ENCODE results near the gene LPP.

The LPP gene

DNA sequence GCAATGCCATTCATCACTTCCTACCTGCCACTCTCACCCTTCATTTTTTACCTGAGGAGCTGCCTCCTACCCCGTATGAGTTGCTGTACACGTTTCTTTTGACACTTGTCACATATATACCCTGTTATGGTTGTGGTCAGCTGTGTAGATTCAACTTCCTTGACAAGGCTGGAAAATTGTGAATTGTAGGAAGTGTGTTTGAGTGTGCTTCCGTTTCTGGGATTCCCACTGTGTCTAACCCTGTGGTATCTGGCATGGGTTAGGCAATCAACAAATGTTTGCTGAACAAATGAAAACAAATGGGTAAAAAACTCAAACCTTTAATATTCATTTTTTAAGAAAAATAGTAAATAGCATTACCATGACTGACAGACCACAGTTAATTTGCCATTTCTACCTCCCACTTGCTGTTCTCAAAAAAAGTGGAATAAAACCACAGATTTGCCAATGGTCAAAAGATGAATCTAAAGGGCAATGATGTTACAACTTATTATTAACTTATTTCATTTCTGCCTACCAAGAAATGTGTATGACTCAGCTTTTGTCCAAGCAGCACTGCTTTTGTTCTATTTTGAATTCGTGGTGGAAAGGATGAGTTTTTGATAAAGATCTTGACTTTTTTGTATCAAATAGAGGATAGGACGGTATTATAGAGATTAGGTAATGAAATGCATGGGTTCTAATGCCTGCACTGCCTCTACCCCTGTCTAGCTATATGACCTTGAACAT is 404.6 kb downstream of the LPP start:
- no peaks in the 10 kb centered on the region for H3K4me1 ChIP-seq (ENCODE audit: control insufficient read depth, insufficient read depth, low read length)

DNA sequence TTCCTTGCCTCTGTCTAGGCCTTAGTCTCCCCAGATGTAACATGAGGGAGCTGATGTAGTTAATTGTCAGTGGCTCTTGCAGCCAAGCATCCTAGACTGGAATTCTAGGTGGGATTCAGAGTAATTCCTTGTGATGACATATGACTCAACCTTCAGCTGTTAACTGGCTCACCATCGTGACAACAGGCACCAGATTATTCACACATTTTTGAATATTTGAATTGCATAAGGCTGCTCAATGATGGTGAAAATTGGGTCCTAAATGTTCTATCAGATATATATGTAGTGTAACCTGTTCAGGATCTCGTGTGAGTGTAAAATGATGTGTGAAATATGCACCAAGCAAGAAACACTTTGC is 405.1 kb downstream of the LPP start:
- Histone ChIP-seq H3K4me3 (ENCODE audit: low read depth, low read length) (no peak overlapping the region), H3K4me1 (ENCODE audit: control insufficient read depth, insufficient read depth, low read length) (no peaks in the 10 kb centered on the region), H3K27me3 (ENCODE audit: control insufficient read depth, insufficient read depth, low read length) (no peaks in the 10 kb centered on the region), H3K36me3 (ENCODE audit: control insufficient read depth, insufficient read depth, low read length) (no peaks in the 10 kb centered on the region), H3K9me3 (ENCODE audit: control insufficient read depth, insufficient read depth, low read length) (no peaks in the 10 kb centered on the region), H3K9ac (ENCODE audit: low read depth, low read length) (no peak overlapping the region)

More for the DNA sequence above, 404.6 kb downstream of the LPP start:
- Histone ChIP-seq H3K9ac (ENCODE audit: low read depth, low read length) (no peak overlapping the region), H3K36me3 (ENCODE audit: control insufficient read depth, insufficient read depth, low read length) (no peaks in the 10 kb centered on the region), H3K4me3 (ENCODE audit: low read depth, low read length) (no peak overlapping the region), H3K27me3 (ENCODE audit: control insufficient read depth, insufficient read depth, low read length) (no peaks in the 10 kb centered on the region), H3K9me3 (ENCODE audit: control insufficient read depth, insufficient read depth, low read length) (no peaks in the 10 kb centered on the region)

DNA sequence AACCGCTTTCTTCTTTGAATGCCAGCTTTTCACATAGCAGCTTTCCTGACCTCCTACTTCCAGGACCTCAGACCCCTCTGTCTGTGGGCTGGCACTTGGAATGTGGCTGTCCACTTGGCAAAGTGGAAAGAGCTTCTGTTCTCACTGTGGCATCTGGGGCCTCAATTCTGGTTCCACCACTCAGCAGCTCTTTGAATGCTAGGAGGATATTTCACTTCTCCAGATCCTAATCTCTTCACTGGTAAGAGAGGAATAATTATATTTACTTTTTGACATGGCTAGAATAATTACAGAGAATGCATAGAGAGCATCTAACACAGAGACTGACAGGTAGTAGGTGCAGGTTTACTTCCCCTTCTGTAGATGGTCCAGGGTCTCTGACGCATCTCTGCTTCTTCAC is 405.9 kb downstream of the LPP start:
- no peaks in the 10 kb centered on the region for H3K36me3 ChIP-seq (ENCODE audit: control insufficient read depth, insufficient read depth, low read length)
- no peak overlapping the region for H3K4me3 ChIP-seq (ENCODE audit: low read depth, low read length)
- no peaks in the 10 kb centered on the region for H3K27me3 ChIP-seq (ENCODE audit: control insufficient read depth, insufficient read depth, low read length)
- H3K9me3 ChIP-seq (ENCODE audit: control insufficient read depth, insufficient read depth, low read length) = no peaks in the 10 kb centered on the region
- H3K9ac ChIP-seq (ENCODE audit: low read depth, low read length) = no peak overlapping the region
- H3K4me1 ChIP-seq (ENCODE audit: control insufficient read depth, insufficient read depth, low read length) = no peaks in the 10 kb centered on the region

DNA sequence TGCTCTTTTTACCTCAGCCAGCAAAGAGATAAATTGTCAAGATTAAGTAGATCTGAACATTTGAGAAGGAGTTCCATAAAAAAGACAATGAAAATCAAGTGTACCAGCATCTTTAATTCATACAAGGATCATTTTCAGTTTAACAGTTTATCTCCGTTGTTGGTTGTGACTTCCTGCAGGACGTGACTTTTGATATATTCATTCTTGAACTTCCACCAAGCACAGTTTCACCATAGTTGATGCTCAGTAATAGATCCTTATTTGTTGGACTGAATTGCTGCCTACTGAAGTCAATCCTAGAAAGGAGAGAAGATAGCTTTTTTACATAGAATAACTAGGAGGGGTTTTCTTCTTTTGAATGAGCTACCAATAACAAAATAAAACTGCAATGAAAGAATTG is 408.2 kb downstream of the LPP start:
- Histone ChIP-seq H3K9me3 (ENCODE audit: control insufficient read depth, insufficient read depth, low read length) (no peaks in the 10 kb centered on the region), H3K4me1 (ENCODE audit: control insufficient read depth, insufficient read depth, low read length) (no peaks in the 10 kb centered on the region), H3K9ac (ENCODE audit: low read depth, low read length) (no peak overlapping the region), H3K36me3 (ENCODE audit: control insufficient read depth, insufficient read depth, low read length) (no peaks in the 10 kb centered on the region), H3K4me3 (ENCODE audit: low read depth, low read length) (no peak overlapping the region), H3K27me3 (ENCODE audit: control insufficient read depth, insufficient read depth, low read length) (no peaks in the 10 kb centered on the region)

DNA sequence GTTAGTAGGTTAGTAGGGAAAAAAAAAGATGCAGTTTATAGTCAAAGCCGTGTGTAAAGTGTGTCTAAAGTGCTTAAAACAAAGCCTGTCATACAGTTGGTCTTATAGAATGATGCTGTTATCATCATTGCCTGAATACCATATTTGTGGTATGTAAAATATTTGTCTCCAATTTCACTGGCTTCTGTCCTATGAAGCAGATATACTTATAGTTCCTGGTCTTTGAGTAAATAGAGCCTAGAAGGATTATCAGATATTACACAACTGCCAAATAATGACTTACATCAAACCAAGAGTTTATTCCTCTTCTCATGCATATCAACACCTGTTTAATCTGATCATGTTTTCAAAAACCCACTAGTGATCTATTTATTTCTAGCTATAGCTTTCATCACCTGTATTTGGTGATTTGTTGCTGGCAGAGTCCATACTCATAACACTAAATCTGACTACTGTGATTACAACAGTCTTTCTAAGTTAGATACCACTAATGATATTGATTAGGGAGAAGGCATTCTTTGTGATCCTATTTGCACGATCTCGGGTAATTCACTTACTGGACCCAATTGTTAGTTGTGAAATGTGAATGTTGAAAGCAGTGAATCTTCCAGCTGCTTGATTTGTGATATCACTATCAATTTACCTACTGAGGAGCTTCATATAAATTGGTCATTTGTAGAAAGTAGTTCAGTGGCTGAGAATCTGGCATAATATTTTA is 413.7 kb downstream of the LPP start:
- H3K27me3 ChIP-seq (ENCODE audit: control insufficient read depth, insufficient read depth, low read length) = no peaks in the 10 kb centered on the region
- no peak overlapping the region for H3K4me3 ChIP-seq (ENCODE audit: low read depth, low read length)
- no peaks in the 10 kb centered on the region for H3K36me3 ChIP-seq (ENCODE audit: control insufficient read depth, insufficient read depth, low read length)
- no peaks in the 10 kb centered on the region for H3K4me1 ChIP-seq (ENCODE audit: control insufficient read depth, insufficient read depth, low read length)
- H3K9me3 ChIP-seq (ENCODE audit: control insufficient read depth, insufficient read depth, low read length) = no peaks in the 10 kb centered on the region
- H3K9ac ChIP-seq (ENCODE audit: low read depth, low read length) = no peak overlapping the region

DNA sequence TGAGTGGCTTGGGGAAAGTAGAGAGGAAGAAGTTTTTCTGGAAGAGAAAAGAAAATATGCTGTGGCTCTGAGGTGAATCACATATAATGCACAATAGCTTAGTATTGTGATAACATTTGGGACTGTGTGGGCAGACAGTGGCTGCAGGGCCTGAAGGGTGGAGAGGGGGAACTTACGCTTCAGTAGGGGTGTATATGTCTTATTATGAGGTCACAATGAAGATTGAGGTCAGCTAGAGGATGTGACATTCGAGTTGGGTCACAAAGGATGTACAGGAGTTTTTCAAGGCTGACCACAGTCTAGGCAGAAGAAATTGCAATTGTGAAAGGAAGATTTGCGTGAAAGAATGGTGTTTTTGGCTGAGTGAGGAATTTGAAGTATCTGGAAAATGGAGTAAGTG is 414.8 kb downstream of the LPP start:
- Histone ChIP-seq H3K9me3 (ENCODE audit: control insufficient read depth, insufficient read depth, low read length) (no peaks in the 10 kb centered on the region), H3K36me3 (ENCODE audit: control insufficient read depth, insufficient read depth, low read length) (no peaks in the 10 kb centered on the region), H3K27me3 (ENCODE audit: control insufficient read depth, insufficient read depth, low read length) (no peaks in the 10 kb centered on the region), H3K9ac (ENCODE audit: low read depth, low read length) (no peak overlapping the region), H3K4me1 (ENCODE audit: control insufficient read depth, insufficient read depth, low read length) (no peaks in the 10 kb centered on the region), H3K4me3 (ENCODE audit: low read depth, low read length) (no peak overlapping the region)

DNA sequence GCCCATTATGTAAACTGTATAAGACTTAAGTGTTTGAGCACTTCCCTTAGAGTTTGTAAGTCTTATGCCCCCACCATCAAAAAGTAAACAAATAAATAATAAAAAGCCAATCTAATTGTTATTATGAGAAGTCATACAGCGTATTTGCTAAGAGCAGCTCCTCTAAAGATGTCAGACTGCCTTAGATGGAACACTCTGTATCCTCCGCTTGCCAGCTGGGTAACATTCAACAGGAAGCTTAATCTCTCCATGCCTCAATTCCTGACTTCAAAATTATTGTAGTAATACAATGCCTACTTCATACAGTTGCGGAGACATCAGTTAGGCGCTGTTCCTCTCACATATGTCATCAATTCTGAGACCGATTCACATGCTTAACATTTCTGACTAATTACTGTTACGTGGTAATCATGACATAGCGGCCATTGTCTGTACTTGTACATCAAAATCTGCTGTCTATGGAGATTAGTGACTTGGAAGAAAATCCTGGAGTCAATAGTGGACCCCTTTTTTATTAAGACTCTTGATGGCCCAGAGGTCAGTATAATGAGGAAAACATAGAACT is 417.7 kb downstream of the LPP start:
- H3K4me3 ChIP-seq (ENCODE audit: low read depth, low read length) = no peak overlapping the region
- no peaks in the 10 kb centered on the region for H3K4me1 ChIP-seq (ENCODE audit: control insufficient read depth, insufficient read depth, low read length)
- no peak overlapping the region for H3K9ac ChIP-seq (ENCODE audit: low read depth, low read length)
- H3K27me3 ChIP-seq (ENCODE audit: control insufficient read depth, insufficient read depth, low read length) = no peaks in the 10 kb centered on the region
- H3K36me3 ChIP-seq (ENCODE audit: control insufficient read depth, insufficient read depth, low read length) = no peaks in the 10 kb centered on the region
- H3K9me3 ChIP-seq (ENCODE audit: control insufficient read depth, insufficient read depth, low read length) = no peaks in the 10 kb centered on the region

DNA sequence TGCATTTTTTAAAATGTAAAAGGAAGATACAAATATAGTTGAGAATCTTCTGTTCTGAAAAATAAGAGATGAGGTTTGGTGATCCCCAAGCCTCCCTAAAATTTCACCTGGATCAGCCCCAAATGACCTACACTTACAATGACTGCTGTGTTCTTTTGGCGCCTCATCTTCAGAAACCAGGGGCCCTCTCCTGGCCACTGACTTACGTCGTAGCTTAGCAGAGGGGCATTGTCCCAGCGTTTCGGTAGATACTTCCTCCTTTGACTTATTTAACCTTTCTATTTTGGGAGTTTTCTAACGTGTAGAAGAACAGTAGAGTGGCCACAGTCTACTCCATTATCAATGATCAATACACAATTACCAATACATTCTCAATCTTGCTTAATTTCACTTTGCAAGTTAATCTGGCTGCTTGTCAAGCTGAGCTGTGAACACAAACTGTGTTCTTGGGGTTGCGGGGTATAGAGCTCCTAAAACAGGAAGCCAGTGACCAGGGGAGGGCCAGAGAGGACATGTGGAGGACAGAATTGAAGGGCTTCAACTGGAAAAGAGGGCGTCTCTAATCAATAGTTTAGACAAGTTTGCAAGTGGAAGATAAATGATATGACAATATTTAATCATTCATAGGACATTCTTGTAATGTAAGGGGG is 419.5 kb downstream of the LPP start:
- Histone ChIP-seq H3K9ac (ENCODE audit: low read depth, low read length) (no peak overlapping the region), H3K4me3 (ENCODE audit: low read depth, low read length) (no peak overlapping the region), H3K27me3 (ENCODE audit: control insufficient read depth, insufficient read depth, low read length) (no peaks in the 10 kb centered on the region), H3K4me1 (ENCODE audit: control insufficient read depth, insufficient read depth, low read length) (no peaks in the 10 kb centered on the region), H3K36me3 (ENCODE audit: control insufficient read depth, insufficient read depth, low read length) (no peaks in the 10 kb centered on the region), H3K9me3 (ENCODE audit: control insufficient read depth, insufficient read depth, low read length) (no peaks in the 10 kb centered on the region)

DNA sequence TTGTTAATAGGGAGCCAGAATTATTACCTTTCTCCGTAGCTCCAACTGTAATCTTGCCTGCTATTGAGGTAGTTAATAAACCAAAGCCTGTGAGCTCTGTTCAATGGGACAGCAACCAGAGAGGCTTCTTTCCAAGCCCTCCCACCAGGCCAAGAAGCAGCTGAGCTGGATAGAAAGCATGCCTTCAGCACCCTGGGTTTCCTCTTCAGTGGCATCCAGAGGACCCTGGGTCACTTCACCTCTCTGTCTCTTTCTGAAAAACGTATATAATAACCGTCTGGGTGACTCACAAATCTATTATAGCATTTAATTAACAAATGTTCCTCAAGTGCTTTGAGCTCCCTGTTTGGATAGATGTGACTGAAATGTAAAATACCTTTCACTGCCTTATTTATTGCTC is 420.0 kb downstream of the LPP start:
- no peaks in the 10 kb centered on the region for H3K9me3 ChIP-seq (ENCODE audit: control insufficient read depth, insufficient read depth, low read length)
- no peaks in the 10 kb centered on the region for H3K36me3 ChIP-seq (ENCODE audit: control insufficient read depth, insufficient read depth, low read length)
- H3K27me3 ChIP-seq (ENCODE audit: control insufficient read depth, insufficient read depth, low read length) = no peaks in the 10 kb centered on the region
- H3K9ac ChIP-seq (ENCODE audit: low read depth, low read length) = no peak overlapping the region
- no peak overlapping the region for H3K4me3 ChIP-seq (ENCODE audit: low read depth, low read length)
- no peaks in the 10 kb centered on the region for H3K4me1 ChIP-seq (ENCODE audit: control insufficient read depth, insufficient read depth, low read length)

DNA sequence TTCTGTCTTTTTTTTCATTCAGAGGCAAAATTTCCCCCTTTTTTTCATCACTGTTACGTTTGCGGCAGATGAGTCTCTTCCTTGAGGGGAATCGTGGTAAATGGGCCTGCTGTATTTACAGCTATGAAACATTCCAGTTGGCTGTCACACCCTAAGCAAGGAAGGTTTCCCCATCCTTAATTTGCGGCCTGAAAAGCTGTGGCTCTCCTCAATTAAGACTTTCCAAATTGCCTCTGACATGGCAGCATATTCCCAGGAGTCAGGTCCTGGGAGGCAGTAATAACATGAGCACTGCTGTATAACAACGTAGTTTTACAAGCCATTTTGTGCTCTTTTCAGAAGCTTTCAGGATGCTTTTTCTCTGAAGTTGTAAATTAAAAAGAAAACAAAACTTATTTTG is 420.9 kb downstream of the LPP start:
- H3K36me3 ChIP-seq (ENCODE audit: control insufficient read depth, insufficient read depth, low read length) = no peaks in the 10 kb centered on the region
- H3K4me3 ChIP-seq (ENCODE audit: low read depth, low read length) = no peak overlapping the region

DNA sequence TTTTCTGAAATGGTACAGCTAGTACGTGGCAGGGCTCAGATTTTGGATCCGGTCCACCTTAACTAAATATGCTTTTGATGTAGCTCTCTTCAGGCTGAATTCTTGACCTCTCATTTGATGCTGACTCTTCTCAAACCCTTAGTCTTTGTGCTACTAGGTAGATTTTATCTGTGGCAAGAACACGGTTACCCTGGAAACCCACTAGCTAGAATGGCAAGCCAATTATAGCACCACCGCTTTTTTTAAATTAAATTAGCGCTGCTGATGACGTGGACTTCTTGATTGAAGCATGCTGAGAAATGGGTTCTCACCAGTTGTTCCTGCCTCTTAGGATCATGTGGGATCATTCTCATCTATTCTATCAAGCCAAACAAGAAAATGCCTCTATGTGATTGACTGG is 421.5 kb downstream of the LPP start:
- H3K9ac ChIP-seq (ENCODE audit: low read depth, low read length) = no peak overlapping the region
- no peak overlapping the region for H3K4me3 ChIP-seq (ENCODE audit: low read depth, low read length)
- H3K9me3 ChIP-seq (ENCODE audit: control insufficient read depth, insufficient read depth, low read length) = no peaks in the 10 kb centered on the region
- H3K4me1 ChIP-seq (ENCODE audit: control insufficient read depth, insufficient read depth, low read length) = no peaks in the 10 kb centered on the region
- no peaks in the 10 kb centered on the region for H3K36me3 ChIP-seq (ENCODE audit: control insufficient read depth, insufficient read depth, low read length)
- H3K27me3 ChIP-seq (ENCODE audit: control insufficient read depth, insufficient read depth, low read length) = no peaks in the 10 kb centered on the region

More for the DNA sequence above, 420.9 kb downstream of the LPP start:
- H3K9ac ChIP-seq (ENCODE audit: low read depth, low read length) = no peak overlapping the region
- no peaks in the 10 kb centered on the region for H3K27me3 ChIP-seq (ENCODE audit: control insufficient read depth, insufficient read depth, low read length)
- H3K9me3 ChIP-seq (ENCODE audit: control insufficient read depth, insufficient read depth, low read length) = no peaks in the 10 kb centered on the region
- no peaks in the 10 kb centered on the region for H3K4me1 ChIP-seq (ENCODE audit: control insufficient read depth, insufficient read depth, low read length)

DNA sequence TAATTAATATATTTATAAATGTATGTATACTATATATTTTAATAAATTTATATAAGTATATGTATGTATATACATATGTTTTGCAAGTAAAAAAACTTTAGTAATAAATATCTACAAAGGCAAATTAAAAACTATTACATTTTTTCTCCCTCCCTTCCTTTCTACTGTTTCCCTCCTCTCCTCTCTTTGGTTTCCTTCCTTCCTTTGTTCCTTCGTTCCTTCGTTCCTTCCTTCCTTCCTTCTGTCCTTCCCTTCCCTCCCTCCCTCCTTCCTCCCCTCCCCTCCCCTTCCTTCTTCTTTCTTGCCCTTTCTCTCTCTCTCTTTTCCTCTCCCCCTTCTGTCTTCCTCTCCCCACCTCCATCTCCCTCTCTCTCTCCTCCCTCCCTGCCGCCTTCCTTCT is 423.6 kb downstream of the LPP start:
- Histone ChIP-seq H3K4me1 (ENCODE audit: control insufficient read depth, insufficient read depth, low read length) (no peaks in the 10 kb centered on the region), H3K36me3 (ENCODE audit: control insufficient read depth, insufficient read depth, low read length) (no peaks in the 10 kb centered on the region), H3K9me3 (ENCODE audit: control insufficient read depth, insufficient read depth, low read length) (no peaks in the 10 kb centered on the region), H3K4me3 (ENCODE audit: low read depth, low read length) (no peak overlapping the region), H3K9ac (ENCODE audit: low read depth, low read length) (no peak overlapping the region), H3K27me3 (ENCODE audit: control insufficient read depth, insufficient read depth, low read length) (no peaks in the 10 kb centered on the region)
